Right lobe of liver (tissue), 4 donors: ENCODE results near the gene GPR4.

ENCODE experiments used
- CTCF ChIP-seq, 4 donors: fragments of 200-600 bp in 3 of 4; fragments of 450-650 bp in 1 of 4; IDR thresholded peaks; one replicate each; pipeline versions ENCODE4 v1.5.1 to v1.8.0; 2016 to 2022; ENCODE audit warnings: antibody characterized with exemption in 4 of 4, mild to moderate bottlenecking in 2 of 4
- POLR2A ChIP-seq: fragments of 450-650 bp; IDR thresholded peaks from one replicate; pipeline ENCODE4 v1.6.1; 2017; ENCODE audit warnings: antibody characterized with exemption, mild to moderate bottlenecking
- donor health status: DM: no; HTN: no; CAD: no.
- donor health status: DM: no; HTN: no; CAD: no.
- donor health status: DM: no; HTN: yes; CAD: no.

GRCh38 chr19:45621976-45622503 lies 20.0 kb upstream of the GPR4 start:
- TF ChIP-seq CTCF (IDR thresholded peaks at IDR 0.05) (no peak), POLR2A (no peak)
